Neural cell (in vitro differentiated cells): ENCODE results near the gene PEX12. TPM values are rescaled to one million over a fixed set of nuclear protein-coding genes. Genes with fewer than 3 reads are reported as not detected.

ENCODE experiments used
- H2AFZ ChIP-seq: fragments of 200-600, 300-800 bp; sonication (generic), shearing (Covaris generic); 2 replicates; pipeline ENCODE4 v1.6.0; 2014; ENCODE audit warnings: low read depth, mild to moderate bottlenecking, antibody characterized with exemption, low read length, moderate library complexity
- H3F3A ChIP-seq: fragments of 200-600 bp; shearing (Covaris generic); 2 replicates; pipeline ENCODE4 v1.6.1; 2016; ENCODE audit warnings: mild to moderate bottlenecking, moderate library complexity, mixed read lengths, antibody characterized with exemption, low read length; ENCODE audit not compliant: insufficient read depth, poor library complexity, severe bottlenecking
- H3K27ac ChIP-seq: fragments of 200-600, 300-800 bp; sonication (generic), shearing (Covaris generic); 2 replicates; pipeline ENCODE4 v1.5.1; 2014; ENCODE audit warnings: mild to moderate bottlenecking, low read length, moderate library complexity
- H3K27me3 ChIP-seq: fragments of 300-800, 200-600 bp; sonication (generic), shearing (Covaris generic); 2 replicates; pipeline ENCODE4 v1.6.0; 2014; ENCODE audit warnings: mild to moderate bottlenecking, low read depth, low read length, moderate library complexity; ENCODE audit not compliant: insufficient read depth
- H3K36me3 ChIP-seq: fragments of 300-800, 200-600 bp; sonication (generic), shearing (Covaris generic); 2 replicates; pipeline ENCODE4 v1.5.1; 2014; ENCODE audit warnings: mild to moderate bottlenecking, antibody characterized with exemption, low read length, moderate library complexity; ENCODE audit not compliant: insufficient read depth
- H3K4me2 ChIP-seq: fragments of 300-800, 200-600 bp; sonication (generic), shearing (Covaris generic); 2 replicates; pipeline ENCODE4 v1.6.0; 2014; ENCODE audit warnings: mild to moderate bottlenecking, low read length
- H3K4me3 ChIP-seq: fragments of 300-800, 200-600 bp; sonication (generic), shearing (Covaris generic); 2 replicates; pipeline ENCODE4 v1.5.1; 2014; ENCODE audit warnings: mild to moderate bottlenecking, low read length, moderate library complexity
- H3K79me2 ChIP-seq: fragments of 200-600 bp; shearing (Covaris generic); replicated peaks from 2 replicates; pipeline ENCODE4 v1.6.0; 2014; ENCODE audit warnings: mild to moderate bottlenecking, low read length, moderate library complexity; ENCODE audit not compliant: insufficient read depth
- H3K9ac ChIP-seq: fragments of 300-800, 200-600 bp; sonication (generic), shearing (Covaris generic); 2 replicates; pipeline ENCODE4 v1.6.1; 2016; ENCODE audit warnings: mild to moderate bottlenecking, low read length, mixed read lengths
- H3K9me2 ChIP-seq: fragments of 200-600 bp; shearing (Covaris generic); 2 replicates; pipeline ENCODE4 v1.6.1; 2016; ENCODE audit warnings: mild to moderate bottlenecking, low read length, mixed read lengths; ENCODE audit not compliant: insufficient read depth
- H3K9me3 ChIP-seq: fragments of 200-600, 300-800 bp; sonication (generic), shearing (Covaris generic); 2 replicates; pipeline ENCODE4 v1.6.1; 2016; ENCODE audit warnings: mild to moderate bottlenecking, mixed run types, low read length, moderate library complexity, mixed read lengths
- H4K20me1 ChIP-seq: fragments of 200-600 bp; shearing (Covaris generic); 2 replicates; pipeline ENCODE4 v1.6.1; 2016; ENCODE audit warnings: mild to moderate bottlenecking, mixed run types; ENCODE audit not compliant: insufficient read depth
- CTCF ChIP-seq: fragments of 450-650 bp; IDR thresholded peaks from 2 replicates; pipeline ENCODE4 v1.5.1; 2014; ENCODE audit warnings: antibody characterized with exemption, mild to moderate bottlenecking, moderate library complexity; ENCODE audit not compliant: poor library complexity, severe bottlenecking
- EP300 ChIP-seq: fragments of 450-650 bp; conservative IDR thresholded peaks from 2 replicates; pipeline ENCODE4 v1.6.1; 2014; ENCODE audit warnings: antibody characterized with exemption, mild to moderate bottlenecking, moderate library complexity; ENCODE audit not compliant: poor library complexity, severe bottlenecking
- EZH2 ChIP-seq: fragments of 200-600, 300-800 bp; shearing (Covaris generic), sonication (generic); IDR thresholded peaks from 2 replicates; pipeline ENCODE4 v1.6.1; 2014; ENCODE audit warnings: antibody characterized with exemption, low read length, borderline replicate concordance, mild to moderate bottlenecking; ENCODE audit not compliant: insufficient read depth, poor library complexity, severe bottlenecking
- MXI1 ChIP-seq: fragments of 450-650 bp; conservative IDR thresholded peaks from 2 replicates; pipeline ENCODE4 v1.6.1; 2014; ENCODE audit warnings: antibody characterized with exemption, mild to moderate bottlenecking; ENCODE audit not compliant: poor library complexity, severe bottlenecking
- POLR2AphosphoS5 ChIP-seq: IDR thresholded peaks from 2 replicates; pipeline ENCODE4 v1.6.1; 2012
- RAD21 ChIP-seq: fragments of 450-650 bp; conservative IDR thresholded peaks from 2 replicates; pipeline ENCODE4 v1.6.1; 2014; ENCODE audit warnings: antibody characterized with exemption, mild to moderate bottlenecking, moderate library complexity
- REST ChIP-seq: IDR thresholded peaks from 2 replicates; pipeline ENCODE4 v1.6.1; 2012; ENCODE audit warnings: borderline replicate concordance
- SMC3 ChIP-seq: fragments of 450-650 bp; conservative IDR thresholded peaks from 2 replicates; pipeline ENCODE4 v1.6.1; 2014; ENCODE audit warnings: antibody characterized with exemption, mild to moderate bottlenecking, moderate library complexity; ENCODE audit not compliant: poor library complexity
- TAF1 ChIP-seq: IDR thresholded peaks from 2 replicates; pipeline ENCODE4 v1.6.1; 2012; ENCODE audit warnings: low read depth
- polyA plus RNA-seq: library from polyadenylated mRNA; depleted of rRNA; stranded (reverse); fragments of >200 nt; gene quantifications from 2 replicates; pipeline ENCODE4 v1.2.3, GENCODE V29; 2014

Gene PEX12
- polyA plus RNA-seq, 1 donor from 2014 or later = 3.8 TPM

GRCh38 chr17:35541434-35541833, 36.9 kb downstream of the PEX12 start:
- no peaks in the 10 kb centered on the region for H3K79me2 ChIP-seq
- H3K4me3 ChIP-seq = no peak overlapping the region
- no peaks in the 10 kb centered on the region for H3F3A ChIP-seq
- TF ChIP-seq POLR2AphosphoS5 (no peak), REST (no peak), CTCF (no peak)
- no peaks in the 10 kb centered on the region for H4K20me1 ChIP-seq
- no peak overlapping the region for H3K9ac ChIP-seq
- no peaks in the 10 kb centered on the region for H3K9me3 ChIP-seq
- no peak overlapping the region for H2AFZ ChIP-seq
- no peak overlapping the region for H3K4me2 ChIP-seq
- H3K27me3 ChIP-seq = peaks cover 5% of the 10 kb centered on the region
- no peaks in the 10 kb centered on the region for H3K9me2 ChIP-seq
- no peaks in the 10 kb centered on the region for H3K36me3 ChIP-seq
- H3K27ac ChIP-seq = no peak overlapping the region

- no peak overlapping the region for H3K27ac ChIP-seq
- no peak overlapping the region for H3K4me2 ChIP-seq
- no peaks in the 10 kb centered on the region for H3K9me3 ChIP-seq
- no peaks in the 10 kb centered on the region for H3K36me3 ChIP-seq
- H3K9ac ChIP-seq = no peak overlapping the region
- no peak for TF ChIP-seq MXI1
- no peak for TF ChIP-seq CTCF
- no peak for TF ChIP-seq SMC3
- no peak for TF ChIP-seq RAD21
- TF ChIP-seq EP300 = no peak
- no peak for TF ChIP-seq REST
- no peak for TF ChIP-seq TAF1
- TF ChIP-seq EZH2 = no peak
- TF ChIP-seq POLR2AphosphoS5 = no peak
- no peak overlapping the region for H3K4me3 ChIP-seq
- no peaks in the 10 kb centered on the region for H3K79me2 ChIP-seq
- no peaks in the 10 kb centered on the region for H4K20me1 ChIP-seq
- H3K27me3 ChIP-seq = peaks cover 5% of the 10 kb centered on the region
- no peak overlapping the region for H2AFZ ChIP-seq
- no peaks in the 10 kb centered on the region for H3K9me2 ChIP-seq
- no peaks in the 10 kb centered on the region for H3F3A ChIP-seq
Observed at GRCh38 chr17:35540589-35541404, 37.6 kb downstream of the PEX12 start.
